GM12872 (cell line): Measurements from ENCODE around the gene MPC2.

ENCODE experiments used
- CTCF ChIP-seq: IDR thresholded peaks from 3 replicates; pipeline ENCODE4 v1.5.1; 2011; ENCODE audit warnings: low read depth, mild to moderate bottlenecking, low read length, moderate library complexity; ENCODE audit not compliant: insufficient read depth

MPC2 gene

GRCh38 chr1:167934426-167935215 is 2.3 kb downstream of the MPC2 start:
- TF ChIP-seq CTCF = no peak

GRCh38 chr1:167933788-167934187 is 3.1 kb downstream of the MPC2 start:
- TF ChIP-seq CTCF = no peak

GRCh38 chr1:167929725-167930124 is 7.1 kb downstream of the MPC2 start:
- TF ChIP-seq CTCF = no peak

GRCh38 chr1:167928457-167928852 is 8.4 kb downstream of the MPC2 start:
- no peak for TF ChIP-seq CTCF

- no peak for TF ChIP-seq CTCF
These were observed 9.7 kb downstream of the MPC2 start for GRCh38 chr1:167927046-167927754.

GRCh38 chr1:167926486-167926997 is 10.3 kb downstream of the MPC2 start:
- TF ChIP-seq CTCF = 0 out of 3 replicates have a peak, but pooled peaks have one; percentile 12

- TF ChIP-seq CTCF = no peak
These were observed 12.2 kb downstream of the MPC2 start for GRCh38 chr1:167924543-167925231.
